Muscle layer of duodenum (tissue), 2 donors: ENCODE results near the gene LITAFD.

Source experiments
- H3K27ac ChIP-seq: one replicate; pipeline ENCODE4 v1.7.0; 2013; ENCODE audit warnings: mild to moderate bottlenecking, low read length
- H3K27me3 ChIP-seq: one replicate; pipeline ENCODE4 v1.7.0; 2013; ENCODE audit warnings: low read depth, mild to moderate bottlenecking, control low read depth, low read length
- H3K36me3 ChIP-seq, 2 donors: one replicate each; pipeline ENCODE4 v1.7.0; 2013; ENCODE audit warnings: low read length in 2 of 2, control low read depth in 1 of 2, mild to moderate bottlenecking in 1 of 2; ENCODE audit not compliant: insufficient read depth in 2 of 2, control insufficient read depth in 1 of 2
- H3K4me1 ChIP-seq, 2 donors: one replicate each; pipeline ENCODE4 v1.7.0; 2013; ENCODE audit warnings: low read length in 2 of 2, mild to moderate bottlenecking in 2 of 2, control low read depth in 1 of 2, moderate library complexity in 1 of 2; ENCODE audit not compliant: insufficient read depth in 2 of 2, control insufficient read depth in 1 of 2
- H3K4me3 ChIP-seq, 2 donors: one replicate each; pipeline ENCODE4 v1.7.0; 2013; ENCODE audit warnings: low read length in 2 of 2, low read depth in 1 of 2, mild to moderate bottlenecking in 1 of 2
- H3K9me3 ChIP-seq, 2 donors: one replicate each; pipeline ENCODE4 v1.7.0; 2013; ENCODE audit warnings: low read length in 2 of 2, control low read depth in 1 of 2, mild to moderate bottlenecking in 1 of 2; ENCODE audit not compliant: control insufficient read depth in 1 of 2
- donor health status: healthy.

The LITAFD gene

GRCh38 chr16:8901320-8901861 is 19.2 kb downstream of the LITAFD start:
- peaks cover 84 to 90% of the 10 kb centered on the region in 2 donors for H3K36me3 ChIP-seq
- H3K9me3 ChIP-seq: no peaks in the 10 kb centered on the region
- no peak overlapping the region for H3K4me3 ChIP-seq
- no peaks in the 10 kb centered on the region for H3K4me1 ChIP-seq
- H3K27ac ChIP-seq: no peak overlapping the region
- no peaks in the 10 kb centered on the region for H3K27me3 ChIP-seq

GRCh38 chr16:8903004-8903403 is 20.9 kb downstream of the LITAFD start:
- Histone ChIP-seq H3K9me3 (no peaks in the 10 kb centered on the region), H3K27ac (no peak overlapping the region), H3K4me3 (no peak overlapping the region), H3K36me3 (peaks cover 84 to 92% of the 10 kb centered on the region in 2 donors), H3K4me1 (no peaks in the 10 kb centered on the region), H3K27me3 (no peaks in the 10 kb centered on the region)

- Histone ChIP-seq H3K4me1 (no peaks in the 10 kb centered on the region), H3K9me3 (no peaks in the 10 kb centered on the region), H3K27me3 (no peaks in the 10 kb centered on the region), H3K4me3 (no peak overlapping the region), H3K27ac (no peak overlapping the region), H3K36me3 (peaks cover 80 to 92% of the 10 kb centered on the region in 2 donors)
Measured at GRCh38 chr16:8904018-8904430, 21.9 kb downstream of the LITAFD start.

- H3K9me3 ChIP-seq: no peaks in the 10 kb centered on the region
- H3K27me3 ChIP-seq: no peaks in the 10 kb centered on the region
- H3K36me3 ChIP-seq: peaks cover 69 to 92% of the 10 kb centered on the region in 2 donors
- no peak overlapping the region for H3K4me3 ChIP-seq
- H3K4me1 ChIP-seq: no peaks in the 10 kb centered on the region
- H3K27ac ChIP-seq: no peak overlapping the region
Measured at GRCh38 chr16:8905168-8905762, 23.1 kb downstream of the LITAFD start.

- no peaks in the 10 kb centered on the region for H3K9me3 ChIP-seq
- H3K36me3 ChIP-seq: peaks cover 69 to 92% of the 10 kb centered on the region in 2 donors
- no peak overlapping the region for H3K27ac ChIP-seq
- no peak overlapping the region for H3K4me3 ChIP-seq
- H3K4me1 ChIP-seq: no peaks in the 10 kb centered on the region
- no peaks in the 10 kb centered on the region for H3K27me3 ChIP-seq
Measured at GRCh38 chr16:8905795-8906591, 23.8 kb downstream of the LITAFD start.

GRCh38 chr16:8907096-8907495 is 24.9 kb downstream of the LITAFD start:
- H3K4me1 ChIP-seq: no peaks in the 10 kb centered on the region
- no peak overlapping the region for H3K4me3 ChIP-seq
- no peaks in the 10 kb centered on the region for H3K27me3 ChIP-seq
- no peak overlapping the region for H3K27ac ChIP-seq
- peaks cover 68 to 92% of the 10 kb centered on the region in 2 donors for H3K36me3 ChIP-seq
- H3K9me3 ChIP-seq: no peaks in the 10 kb centered on the region

- no peaks in the 10 kb centered on the region for H3K4me1 ChIP-seq
- no peak overlapping the region for H3K4me3 ChIP-seq
- peaks cover 57 to 93% of the 10 kb centered on the region in 2 donors for H3K36me3 ChIP-seq
- no peaks in the 10 kb centered on the region for H3K27me3 ChIP-seq
- no peaks in the 10 kb centered on the region for H3K9me3 ChIP-seq
- no peak overlapping the region for H3K27ac ChIP-seq
Measured at GRCh38 chr16:8908810-8909468, 26.8 kb downstream of the LITAFD start.

- H3K4me3 ChIP-seq: no peak overlapping the region
- H3K4me1 ChIP-seq: no peaks in the 10 kb centered on the region
- H3K27me3 ChIP-seq: no peaks in the 10 kb centered on the region
- peaks cover 61 to 97% of the 10 kb centered on the region in 2 donors for H3K36me3 ChIP-seq
- H3K9me3 ChIP-seq: no peaks in the 10 kb centered on the region
- H3K27ac ChIP-seq: no peak overlapping the region
Measured at GRCh38 chr16:8910811-8911210, 28.7 kb downstream of the LITAFD start.

GRCh38 chr16:8912793-8913192 is 30.6 kb downstream of the LITAFD start:
- no peaks in the 10 kb centered on the region for H3K9me3 ChIP-seq
- no peak overlapping the region for H3K27ac ChIP-seq
- H3K36me3 ChIP-seq: peaks cover 48 to 93% of the 10 kb centered on the region in 2 donors
- H3K27me3 ChIP-seq: no peaks in the 10 kb centered on the region
- H3K4me3 ChIP-seq: no peak overlapping the region
- no peaks in the 10 kb centered on the region for H3K4me1 ChIP-seq

GRCh38 chr16:8914098-8914497 is 31.9 kb downstream of the LITAFD start:
- no peak overlapping the region for H3K4me3 ChIP-seq
- H3K9me3 ChIP-seq: no peaks in the 10 kb centered on the region
- peaks cover 44 to 93% of the 10 kb centered on the region in 2 donors for H3K36me3 ChIP-seq
- no peaks in the 10 kb centered on the region for H3K4me1 ChIP-seq
- no peak overlapping the region for H3K27ac ChIP-seq
- no peaks in the 10 kb centered on the region for H3K27me3 ChIP-seq

GRCh38 chr16:8915722-8916301 is 33.7 kb downstream of the LITAFD start:
- Histone ChIP-seq H3K9me3 (no peaks in the 10 kb centered on the region), H3K27me3 (no peaks in the 10 kb centered on the region), H3K4me3 (no peak overlapping the region), H3K36me3 (peaks cover 52 to 92% of the 10 kb centered on the region in 2 donors), H3K4me1 (no peaks in the 10 kb centered on the region), H3K27ac (no peak overlapping the region)
